ENCODE results near the gene MAP2K6. TPM values are rescaled to one million over a fixed set of nuclear protein-coding genes. Genes with fewer than 3 reads are reported as not detected.

Gene MAP2K6
- polyA plus RNA-seq, 1 donor = 16.8 TPM

- DNase-seq = no peak
These were observed 13.1 kb downstream of the MAP2K6 start for GRCh38 chr17:69427486-69428197.

- peak; percentile 23 for DNase-seq
These were observed 13.9 kb downstream of the MAP2K6 start for GRCh38 chr17:69428252-69428980.

- no peak for DNase-seq
These were observed 16.0 kb downstream of the MAP2K6 start for GRCh38 chr17:69430488-69430887.

GRCh38 chr17:69431835-69432234, 17.3 kb downstream of the MAP2K6 start:
- no peak for DNase-seq

- DNase-seq = no peak
These were observed 18.6 kb downstream of the MAP2K6 start for GRCh38 chr17:69433093-69433492.

GRCh38 chr17:69434164-69434579, 19.7 kb downstream of the MAP2K6 start:
- no peak for DNase-seq

- no peak for DNase-seq
These were observed 21.6 kb downstream of the MAP2K6 start for GRCh38 chr17:69435971-69436696.

GRCh38 chr17:69437475-69437874, 23.0 kb downstream of the MAP2K6 start:
- no peak for DNase-seq

- DNase-seq = no peak
These were observed 24.3 kb downstream of the MAP2K6 start for GRCh38 chr17:69438776-69439175.

GRCh38 chr17:69441179-69441578, 26.7 kb downstream of the MAP2K6 start:
- no peak for DNase-seq

- no peak for DNase-seq
These were observed 28.6 kb downstream of the MAP2K6 start for GRCh38 chr17:69443138-69443537.

- DNase-seq = no peak
These were observed 29.5 kb downstream of the MAP2K6 start for GRCh38 chr17:69444023-69444422.

- DNase-seq = no peak
These were observed 30.6 kb downstream of the MAP2K6 start for GRCh38 chr17:69445132-69445531.

GRCh38 chr17:69447726-69448125, 33.2 kb downstream of the MAP2K6 start:
- peak; percentile 53 for DNase-seq

- DNase-seq = peak; percentile 45
These were observed 34.1 kb downstream of the MAP2K6 start for GRCh38 chr17:69448431-69449102.

GRCh38 chr17:69450131-69450530, 35.6 kb downstream of the MAP2K6 start:
- DNase-seq = no peak

- DNase-seq = no peak
These were observed 36.4 kb downstream of the MAP2K6 start for GRCh38 chr17:69450918-69451317.

GRCh38 chr17:69451416-69452394, 37.2 kb downstream of the MAP2K6 start:
- no peak for DNase-seq

- DNase-seq = no peak
These were observed 38.3 kb downstream of the MAP2K6 start for GRCh38 chr17:69452664-69453260.

GRCh38 chr17:69454051-69454450, 39.6 kb downstream of the MAP2K6 start:
- DNase-seq = no peak

GRCh38 chr17:69455040-69455439, 40.5 kb downstream of the MAP2K6 start:
- DNase-seq = no peak
